HG03103 (cell line): ENCODE results near the gene MACO1.

Source experiments
- ATAC-seq: cut with Tn5 transposase; IDR thresholded peaks from one replicate; pipeline ENCODE4 v1.9.1; 2021; ENCODE audit warnings: low read depth; ENCODE audit not compliant: unreplicated experiment

MACO1 gene

GRCh38 chr1:25520446-25521061 is 89.9 kb downstream of the MACO1 start:
- no peak for ATAC-seq

- no peak for ATAC-seq
Measured at GRCh38 chr1:25522031-25522655, 91.4 kb downstream of the MACO1 start.

- no peak for ATAC-seq
Measured at GRCh38 chr1:25523542-25523941, 92.8 kb downstream of the MACO1 start.

- ATAC-seq, result no peak
Measured at GRCh38 chr1:25524568-25525360, 94.1 kb downstream of the MACO1 start.

- ATAC-seq, result no peak
Measured at GRCh38 chr1:25525361-25525688, 94.6 kb downstream of the MACO1 start.

GRCh38 chr1:25526753-25527152 is 96.1 kb downstream of the MACO1 start:
- ATAC-seq, result no peak

- no peak for ATAC-seq
Measured at GRCh38 chr1:25527226-25527846, 96.6 kb downstream of the MACO1 start.

GRCh38 chr1:25527946-25528595 is 97.4 kb downstream of the MACO1 start:
- no peak for ATAC-seq

- ATAC-seq, result no peak
Measured at GRCh38 chr1:25528881-25529517, 98.3 kb downstream of the MACO1 start.

GRCh38 chr1:25529518-25530185 is 99.0 kb downstream of the MACO1 start:
- no peak for ATAC-seq

- no peak for ATAC-seq
Measured at GRCh38 chr1:25530186-25531081, 99.7 kb downstream of the MACO1 start.

- no peak for ATAC-seq
Measured at GRCh38 chr1:25531082-25531461, 100.4 kb downstream of the MACO1 start.

GRCh38 chr1:25532970-25533369 is 102.3 kb downstream of the MACO1 start:
- ATAC-seq, result no peak

- ATAC-seq, result no peak
Measured at GRCh38 chr1:25533775-25534409, 103.2 kb downstream of the MACO1 start.

GRCh38 chr1:25534410-25534788 is 103.7 kb downstream of the MACO1 start:
- ATAC-seq, result no peak

GRCh38 chr1:25536124-25536523 is 105.4 kb downstream of the MACO1 start:
- no peak for ATAC-seq

GRCh38 chr1:25537153-25537831 is 106.6 kb downstream of the MACO1 start:
- ATAC-seq, result no peak

GRCh38 chr1:25538191-25538767 is 107.6 kb downstream of the MACO1 start:
- ATAC-seq, result no peak
